Tibial nerve (tissue), 4 donors: ENCODE data around the gene ANGEL2.

Experiments used
- CTCF ChIP-seq, 5 experiments: fragments of 200-600 bp in 3 of 5; fragments of 450-650 bp in 2 of 5; sonication (generic) in 3 of 5; IDR thresholded peaks; one replicate each; pipeline ENCODE4 v1.5.1; 2016 to 2019; ENCODE audit warnings: antibody characterized with exemption in 5 of 5, mild to moderate bottlenecking in 3 of 5, moderate library complexity in 2 of 5
- EP300 ChIP-seq, 2 donors: sonication (generic); formaldehyde crosslinking; IDR thresholded peaks; one replicate each; pipeline ENCODE4 v1.6.1; 2017; ENCODE audit warnings: antibody characterized with exemption in 2 of 2, mild to moderate bottlenecking in 1 of 2
- POLR2A ChIP-seq, 2 donors: fragments of 450-650 bp; IDR thresholded peaks; one replicate each; pipeline ENCODE4 v1.6.1; 2017; ENCODE audit warnings: antibody characterized with exemption in 2 of 2, mild to moderate bottlenecking in 2 of 2, moderate library complexity in 2 of 2

GRCh38 chr1:212987702-212988322 is 27.9 kb downstream of the ANGEL2 start:
- TF ChIP-seq CTCF (IDR thresholded peaks at IDR 0.05): no peak
- no peak for TF ChIP-seq POLR2A (IDR thresholded peaks at IDR 0.05)
- TF ChIP-seq EP300 (IDR thresholded peaks at IDR 0.05): no peak
